Measurements from ENCODE around the gene LRRTM3.

Gene LRRTM3

GRCh38 chr10:67115972-67116371 lies 190.1 kb downstream of the LRRTM3 start:
- no peak overlapping the region for H3K4me3 ChIP-seq (ENCODE audit: low read depth, low read length)

DNA sequence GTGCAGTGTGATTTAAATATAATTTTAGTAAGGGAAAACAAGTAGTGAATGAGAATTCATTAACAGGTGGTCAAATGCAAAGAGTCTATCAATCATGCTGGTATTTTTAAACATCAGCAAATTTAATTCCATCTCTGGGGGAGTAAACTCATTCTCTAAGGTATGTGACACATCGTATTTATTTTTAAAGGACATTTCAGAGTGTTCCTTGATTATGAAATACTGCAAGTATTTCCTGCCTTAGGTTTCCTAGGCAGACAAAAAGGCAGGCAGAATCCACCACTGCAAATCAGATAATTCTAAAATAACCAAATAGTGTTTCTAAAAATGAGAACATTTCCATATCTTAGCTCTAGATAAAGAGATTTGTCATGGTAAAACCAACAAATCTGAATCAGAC lies 193.8 kb downstream of the LRRTM3 start:
- H3K9me3 ChIP-seq (ENCODE audit: control insufficient read depth, insufficient read depth, low read depth, low read length): no peaks in the 10 kb centered on the region
- ChIA-PET CTCF (no interaction called here), POLR2A (no interaction called here)
- no peaks in the 10 kb centered on the region for H3K36me3 ChIP-seq (ENCODE audit: control insufficient read depth in 2 of 2, insufficient read depth in 1 of 2, low read length in 2 of 2)
- no peak overlapping the region for H3K27ac ChIP-seq (ENCODE audit: extremely low read depth, low read depth, low read length)
- TF ChIP-seq ZNF473 (tag by site-specific recombination; IDR thresholded peaks at IDR 0.05): no peak
- TF ChIP-seq ZNF404 (tag by site-specific recombination; IDR thresholded peaks at IDR 0.05): no peak
- TF ChIP-seq ZNF791 (tag by site-specific recombination; IDR thresholded peaks at IDR 0.05): no peak
- no peak for TF ChIP-seq ZNF529 (tag by site-specific recombination; IDR thresholded peaks at IDR 0.05; ENCODE audit: insufficient replicate concordance)
- no peak for TF ChIP-seq SP3 (tag by site-specific recombination; IDR thresholded peaks at IDR 0.05)
- H3K4me3 ChIP-seq (ENCODE audit: low read depth, low read length): no peak overlapping the region
- H3K4me1 ChIP-seq (ENCODE audit: control insufficient read depth, insufficient read depth, low read length): peaks cover 16% of the 10 kb centered on the region

More at GRCh38 chr10:67115972-67116371, 190.1 kb downstream of the LRRTM3 start:
- Histone ChIP-seq H3K36me3 (ENCODE audit: control insufficient read depth in 2 of 2, insufficient read depth in 1 of 2, low read length in 2 of 2) (no peaks in the 10 kb centered on the region), H3K27ac (ENCODE audit: extremely low read depth, low read depth, low read length) (no peak overlapping the region), H3K4me1 (ENCODE audit: control insufficient read depth, insufficient read depth, low read length) (peaks cover 18% of the 10 kb centered on the region), H3K9me3 (ENCODE audit: control insufficient read depth, insufficient read depth, low read depth, low read length) (no peaks in the 10 kb centered on the region)
- CTCF ChIA-PET: no interaction called here
- POLR2A ChIA-PET: no interaction called here
- TF ChIP-seq ZFP3 (tag by site-specific recombination; IDR thresholded peaks at IDR 0.05; ENCODE audit: low read depth) (no peak), ZNF155 (tag by site-specific recombination; IDR thresholded peaks at IDR 0.05) (no peak), ZNF366 (tag by site-specific recombination; conservative IDR thresholded peaks at IDR 0.05) (0 out of 2 replicates have a peak, but pooled peaks have one; percentile 29), ZNF202 (tag by site-specific recombination; IDR thresholded peaks at IDR 0.05; ENCODE audit: borderline replicate concordance) (no peak)
- TF ChIP-seq, protein P1, sequence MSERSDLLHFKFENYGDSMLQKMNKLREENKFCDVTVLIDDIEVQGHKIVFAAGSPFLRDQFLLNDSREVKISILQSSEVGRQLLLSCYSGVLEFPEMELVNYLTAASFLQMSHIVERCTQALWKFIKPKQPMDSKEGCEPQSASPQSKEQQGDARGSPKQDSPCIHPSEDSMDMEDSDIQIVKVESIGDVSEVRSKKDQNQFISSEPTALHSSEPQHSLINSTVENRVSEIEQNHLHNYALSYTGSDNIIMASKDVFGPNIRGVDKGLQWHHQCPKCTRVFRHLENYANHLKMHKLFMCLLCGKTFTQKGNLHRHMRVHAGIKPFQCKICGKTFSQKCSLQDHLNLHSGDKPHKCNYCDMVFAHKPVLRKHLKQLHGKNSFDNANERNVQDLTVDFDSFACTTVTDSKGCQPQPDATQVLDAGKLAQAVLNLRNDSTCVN (tag by site-specific recombination; optimal IDR thresholded peaks at IDR 0.05): no peak

DNA sequence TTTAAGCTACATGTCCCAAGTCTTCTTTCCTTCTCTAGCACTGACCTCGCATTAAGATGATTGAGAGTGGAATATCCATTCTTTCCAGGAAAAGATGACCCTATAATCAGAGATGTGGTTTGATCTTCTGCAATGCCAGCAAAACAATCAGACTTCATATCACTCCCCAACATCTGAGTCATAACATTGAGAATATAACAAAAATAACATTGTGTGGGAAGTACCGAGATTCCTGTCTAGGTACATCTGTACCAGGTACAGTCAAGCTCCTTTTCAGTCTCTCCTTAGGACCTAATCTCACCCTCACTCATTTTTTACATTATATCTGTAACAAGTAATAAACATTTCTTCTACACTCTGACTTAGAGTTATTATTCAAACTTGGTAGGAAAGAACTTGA lies 201.6 kb downstream of the LRRTM3 start:
- Histone ChIP-seq H3K36me3 (ENCODE audit: control insufficient read depth in 2 of 2, insufficient read depth in 1 of 2, low read length in 2 of 2) (no peaks in the 10 kb centered on the region), H3K9me3 (ENCODE audit: control insufficient read depth, insufficient read depth, low read depth, low read length) (no peaks in the 10 kb centered on the region), H3K27ac (ENCODE audit: extremely low read depth, low read depth, low read length) (no peak overlapping the region), H3K4me1 (ENCODE audit: control insufficient read depth, insufficient read depth, low read length) (no peaks in the 10 kb centered on the region), H3K4me3 (ENCODE audit: low read depth, low read length) (no peak overlapping the region)
- POLR2A ChIA-PET: no interaction called here
- CTCF ChIA-PET: interaction anchor here (0.5 to 0.7 kb wide), 3 partner anchors 95 to 394 kb away, joined by 3 read pairs; no protein-coding TSS in a partner anchor
- TF ChIP-seq KLF8 (tag by site-specific recombination; IDR thresholded peaks at IDR 0.05) (no peak), WT1 (tag by site-specific recombination; IDR thresholded peaks at IDR 0.05) (no peak), ZNF747 (tag by site-specific recombination; IDR thresholded peaks at IDR 0.05) (no peak), ZNF596 (tag by site-specific recombination; IDR thresholded peaks at IDR 0.05) (no peak), KLF9 (tag by site-specific recombination; IDR thresholded peaks at IDR 0.05; ENCODE audit: low read depth) (no peak), ZNF138 (tag by site-specific recombination; IDR thresholded peaks at IDR 0.05; ENCODE audit: borderline replicate concordance) (no peak), ZNF701 (tag by site-specific recombination; IDR thresholded peaks at IDR 0.05) (no peak), OSR2 (tag by site-specific recombination; IDR thresholded peaks at IDR 0.05) (no peak), ZXDB (tag by site-specific recombination; IDR thresholded peaks at IDR 0.05) (no peak), ZNF571 (tag by site-specific recombination; IDR thresholded peaks at IDR 0.05) (no peak), KLF1 (tag by site-specific recombination; IDR thresholded peaks at IDR 0.05) (no peak), ZBTB20 (tag by site-specific recombination; IDR thresholded peaks at IDR 0.05) (no peak), ZNF148 (tag by site-specific recombination; IDR thresholded peaks at IDR 0.05; ENCODE audit: borderline replicate concordance) (no peak), HIC1 (tag by site-specific recombination; IDR thresholded peaks at IDR 0.05) (no peak), ZBTB17 (tag by site-specific recombination; IDR thresholded peaks at IDR 0.05) (no peak), ZNF501 (tag by site-specific recombination; IDR thresholded peaks at IDR 0.05) (no peak), ZNF335 (tag by site-specific recombination; conservative IDR thresholded peaks at IDR 0.05) (no peak), ZNF707 (tag by site-specific recombination; IDR thresholded peaks at IDR 0.05) (no peak)
- TF ChIP-seq, protein P2, sequence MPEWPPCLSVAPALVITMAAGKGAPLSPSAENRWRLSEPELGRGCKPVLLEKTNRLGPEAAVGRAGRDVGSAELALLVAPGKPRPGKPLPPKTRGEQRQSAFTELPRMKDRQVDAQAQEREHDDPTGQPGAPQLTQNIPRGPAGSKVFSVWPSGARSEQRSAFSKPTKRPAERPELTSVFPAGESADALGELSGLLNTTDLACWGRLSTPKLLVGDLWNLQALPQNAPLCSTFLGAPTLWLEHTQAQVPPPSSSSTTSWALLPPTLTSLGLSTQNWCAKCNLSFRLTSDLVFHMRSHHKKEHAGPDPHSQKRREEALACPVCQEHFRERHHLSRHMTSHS (tag by site-specific recombination; IDR thresholded peaks at IDR 0.05): no peak

Data from HEK293 (cell line).